Glutamatergic neuron (in vitro differentiated cells): ENCODE data around the gene FBXW8. TPM values are rescaled to one million over a fixed set of nuclear protein-coding genes. Genes with fewer than 3 reads are reported as not detected.

Source experiments
- DNase-seq: peaks from one replicate; pipeline ENCODE4 v3.0.0; 2022
- H3K27ac Mint-ChIP-seq: one replicate; pipeline ENCODE4 v1.8.0; 2020; ENCODE audit warnings: mild to moderate bottlenecking, mixed read lengths, inconsistent platforms; ENCODE audit not compliant: unreplicated experiment
- H3K27me3 Mint-ChIP-seq: one replicate; pipeline ENCODE4 v1.8.0; 2020; ENCODE audit warnings: mild to moderate bottlenecking, moderate library complexity, mixed read lengths, inconsistent platforms; ENCODE audit not compliant: unreplicated experiment
- H3K36me3 Mint-ChIP-seq: one replicate; pipeline ENCODE4 v1.8.0; 2020; ENCODE audit warnings: mild to moderate bottlenecking, mixed read lengths, inconsistent platforms; ENCODE audit not compliant: unreplicated experiment
- H3K4me1 Mint-ChIP-seq: one replicate; pipeline ENCODE4 v1.8.0; 2020; ENCODE audit warnings: mild to moderate bottlenecking, low read depth, mixed read lengths, inconsistent platforms; ENCODE audit not compliant: unreplicated experiment
- H3K4me3 Mint-ChIP-seq: one replicate; pipeline ENCODE4 v1.8.0; 2020; ENCODE audit warnings: mild to moderate bottlenecking, mixed read lengths, inconsistent platforms; ENCODE audit not compliant: unreplicated experiment
- H3K9me3 Mint-ChIP-seq: one replicate; pipeline ENCODE4 v1.8.0; 2020; ENCODE audit warnings: mild to moderate bottlenecking, moderate library complexity, mixed read lengths, inconsistent platforms; ENCODE audit not compliant: unreplicated experiment
- total RNA-seq: library from RNA; stranded (reverse); fragmentation: NEBNext Ultra II Directional; extraction: Animal tissue kit (Norgen Biotek cat#: 25700); gene quantifications from one replicate; pipeline ENCODE4 v1.2.1, GENCODE V29; 2021; ENCODE audit not compliant: unreplicated experiment
- TF ChIP-seq, protein P1 (sequence below): fragments of 200-600 bp; sonication (generic); IDR thresholded peaks from one replicate; pipeline ENCODE4 v1.5.0; 2021; ENCODE audit not compliant: partially characterized antibody, unreplicated experiment

The FBXW8 gene
- total RNA-seq, 1 donor from 2014 or later: 16.2 TPM

DNA sequence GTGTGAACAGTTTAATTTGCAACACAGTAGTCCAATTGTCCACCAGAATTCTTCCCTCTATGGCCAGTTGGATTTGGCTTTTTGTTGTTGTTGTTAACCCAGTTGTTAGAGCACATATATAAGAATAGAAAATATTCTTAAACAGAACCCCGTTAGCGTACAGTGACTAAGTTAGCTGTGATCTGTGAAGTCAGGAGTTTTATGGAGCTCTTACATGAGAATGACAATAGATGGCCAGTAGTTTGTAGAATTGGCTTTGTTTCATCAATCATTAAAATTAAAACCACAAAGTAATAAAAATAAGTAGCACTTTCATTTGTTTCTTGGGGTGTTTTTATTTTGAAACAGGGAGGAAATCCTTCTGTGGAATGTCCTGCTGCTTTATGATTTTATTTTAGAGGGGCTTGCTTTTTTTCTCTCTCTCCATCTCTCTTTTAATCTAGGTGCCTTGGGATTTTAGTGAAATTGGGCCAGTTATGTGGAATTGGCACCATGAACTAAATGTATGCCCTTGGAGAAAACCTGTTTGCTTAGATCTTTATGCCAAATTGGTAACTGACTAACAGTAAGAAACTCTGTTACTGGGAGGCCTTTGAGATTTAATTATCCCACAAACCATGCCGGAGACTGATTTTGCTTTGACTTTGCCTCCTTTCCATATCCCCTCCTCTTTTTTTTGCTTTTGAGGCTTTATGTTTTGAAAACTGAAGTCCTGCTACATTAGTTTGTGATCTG, 22.9 kb downstream of the FBXW8 start:
- TF ChIP-seq, protein P1, sequence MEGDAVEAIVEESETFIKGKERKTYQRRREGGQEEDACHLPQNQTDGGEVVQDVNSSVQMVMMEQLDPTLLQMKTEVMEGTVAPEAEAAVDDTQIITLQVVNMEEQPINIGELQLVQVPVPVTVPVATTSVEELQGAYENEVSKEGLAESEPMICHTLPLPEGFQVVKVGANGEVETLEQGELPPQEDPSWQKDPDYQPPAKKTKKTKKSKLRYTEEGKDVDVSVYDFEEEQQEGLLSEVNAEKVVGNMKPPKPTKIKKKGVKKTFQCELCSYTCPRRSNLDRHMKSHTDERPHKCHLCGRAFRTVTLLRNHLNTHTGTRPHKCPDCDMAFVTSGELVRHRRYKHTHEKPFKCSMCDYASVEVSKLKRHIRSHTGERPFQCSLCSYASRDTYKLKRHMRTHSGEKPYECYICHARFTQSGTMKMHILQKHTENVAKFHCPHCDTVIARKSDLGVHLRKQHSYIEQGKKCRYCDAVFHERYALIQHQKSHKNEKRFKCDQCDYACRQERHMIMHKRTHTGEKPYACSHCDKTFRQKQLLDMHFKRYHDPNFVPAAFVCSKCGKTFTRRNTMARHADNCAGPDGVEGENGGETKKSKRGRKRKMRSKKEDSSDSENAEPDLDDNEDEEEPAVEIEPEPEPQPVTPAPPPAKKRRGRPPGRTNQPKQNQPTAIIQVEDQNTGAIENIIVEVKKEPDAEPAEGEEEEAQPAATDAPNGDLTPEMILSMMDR: no peak
- Mint-ChIP-seq H3K27me3 (no peaks in the 10 kb centered on the region), H3K4me3 (no peak overlapping the region), H3K27ac (no peak overlapping the region), H3K4me1 (peaks cover 3% of the 10 kb centered on the region), H3K9me3 (peaks cover 2% of the 10 kb centered on the region), H3K36me3 (peaks cover 18% of the 10 kb centered on the region)
- DNase-seq: no peak

DNA sequence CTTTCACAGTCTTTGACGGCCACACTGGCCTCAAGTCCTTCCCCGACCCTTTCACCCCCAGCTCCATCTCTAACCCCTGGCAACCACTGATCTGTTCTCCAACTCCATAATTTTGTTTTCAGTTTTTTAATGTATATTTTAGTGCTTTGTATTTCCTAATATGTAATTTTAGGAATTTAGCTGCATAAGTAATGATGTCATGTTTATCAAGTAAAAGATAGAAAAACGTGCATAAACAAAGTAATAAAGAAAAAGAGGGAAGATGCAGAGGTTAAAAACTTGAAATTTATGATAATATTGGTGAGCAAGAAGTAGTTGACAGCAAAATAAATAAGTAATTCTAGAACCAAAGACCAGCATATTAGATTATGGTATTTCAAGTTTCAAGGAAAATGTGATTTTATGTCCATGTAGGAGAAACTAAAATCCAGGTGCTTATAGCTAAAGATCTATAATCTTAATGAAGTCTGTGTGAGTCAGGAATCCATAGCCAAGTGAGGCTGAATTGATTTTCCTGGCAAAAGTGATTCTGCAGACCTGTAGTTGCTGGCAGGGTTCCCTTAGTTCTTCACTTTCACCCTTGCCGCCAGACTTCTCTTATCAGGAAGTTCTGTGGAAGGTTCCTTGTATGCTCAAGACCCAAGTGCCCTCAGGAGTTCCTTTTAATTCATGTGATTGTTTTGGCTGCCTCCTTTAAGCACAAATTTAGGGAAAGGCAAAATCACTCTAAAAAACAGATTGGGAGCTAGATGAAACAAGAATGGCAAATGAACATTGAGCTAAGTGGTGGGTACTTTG, 24.4 kb downstream of the FBXW8 start:
- Mint-ChIP-seq H3K4me1 (peaks cover 3% of the 10 kb centered on the region), H3K36me3 (peaks cover 18% of the 10 kb centered on the region), H3K27ac (no peak overlapping the region), H3K27me3 (no peaks in the 10 kb centered on the region), H3K9me3 (peaks cover 2% of the 10 kb centered on the region), H3K4me3 (no peak overlapping the region)
- DNase-seq: no peak
- TF ChIP-seq, protein P1: no peak

DNA sequence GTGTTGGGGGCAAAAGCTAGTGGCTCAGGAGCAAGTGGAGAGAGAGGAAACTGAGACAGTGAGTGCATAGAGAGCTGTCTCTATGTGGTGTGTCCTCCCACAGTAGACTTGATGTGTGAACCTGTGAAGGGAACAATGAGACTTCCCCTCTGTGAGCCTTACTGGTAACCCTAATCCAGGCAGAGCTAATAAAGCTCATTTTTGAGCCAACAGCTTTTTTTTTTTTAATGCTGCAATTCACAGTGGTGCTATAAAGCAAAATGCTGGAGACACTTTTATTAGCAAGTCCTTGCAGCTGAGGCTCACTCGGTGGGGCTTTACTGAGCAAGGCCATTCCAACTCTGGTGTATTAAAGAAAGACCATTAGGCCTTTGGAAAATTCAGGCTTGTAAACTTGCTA, 26.9 kb downstream of the FBXW8 start:
- Mint-ChIP-seq H3K27ac (no peak overlapping the region), H3K4me3 (no peak overlapping the region), H3K27me3 (no peaks in the 10 kb centered on the region), H3K4me1 (peaks cover 3% of the 10 kb centered on the region), H3K9me3 (peaks cover 8% of the 10 kb centered on the region), H3K36me3 (peaks cover 31% of the 10 kb centered on the region)
- DNase-seq: no peak
- TF ChIP-seq, protein P1: no peak

DNA sequence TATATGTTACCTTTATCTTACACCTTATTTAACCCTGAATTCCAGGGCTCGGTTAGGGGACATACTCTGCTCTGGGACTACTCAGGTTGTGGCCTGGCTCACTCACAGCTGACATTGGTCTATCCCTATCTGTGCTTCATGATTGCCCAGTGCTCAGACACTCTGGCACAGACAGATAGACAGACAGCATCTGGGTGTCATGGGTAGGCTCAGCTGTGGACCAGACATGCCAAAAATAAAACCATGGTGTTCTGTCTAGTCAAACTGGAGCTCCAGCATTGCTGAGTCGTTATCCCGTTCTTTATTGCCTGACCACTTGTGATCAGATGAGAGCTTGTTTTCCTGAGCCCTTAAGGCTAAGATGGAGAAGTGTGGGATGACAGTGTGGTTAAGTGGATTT, 29.0 kb downstream of the FBXW8 start:
- TF ChIP-seq, protein P1: no peak
- Mint-ChIP-seq H3K9me3 (peaks cover 19% of the 10 kb centered on the region), H3K27ac (no peak overlapping the region), H3K4me1 (no peaks in the 10 kb centered on the region), H3K4me3 (no peak overlapping the region), H3K27me3 (no peaks in the 10 kb centered on the region), H3K36me3 (peaks cover 48% of the 10 kb centered on the region)
- DNase-seq: no peak

DNA sequence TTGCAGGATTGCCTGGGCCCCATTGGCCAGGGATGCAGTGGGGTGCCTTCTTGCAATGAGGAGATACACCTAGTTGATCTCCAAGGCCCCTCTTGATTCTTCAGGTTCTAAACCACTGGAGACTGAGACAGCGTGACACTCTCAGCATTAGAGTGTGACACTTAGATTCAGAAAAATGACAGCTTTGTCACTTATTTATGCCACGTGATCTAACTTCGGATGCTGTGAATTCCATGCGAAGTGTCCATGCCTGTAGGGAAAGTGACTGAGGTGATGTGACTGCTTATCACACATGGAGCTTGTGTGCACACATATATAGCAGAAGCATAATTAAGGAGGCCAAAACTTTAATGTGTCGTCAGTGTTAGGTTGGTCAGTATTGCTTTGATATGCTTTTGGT, 30.4 kb downstream of the FBXW8 start:
- H3K4me1 Mint-ChIP-seq: no peaks in the 10 kb centered on the region
- TF ChIP-seq, protein P1: no peak
- no peak overlapping the region for H3K27ac Mint-ChIP-seq
- H3K36me3 Mint-ChIP-seq: peaks cover 42% of the 10 kb centered on the region
- H3K4me3 Mint-ChIP-seq: no peak overlapping the region
- peaks cover 1% of the 10 kb centered on the region for H3K27me3 Mint-ChIP-seq
- peaks cover 17% of the 10 kb centered on the region for H3K9me3 Mint-ChIP-seq
- no peak for DNase-seq
